GM12878 (cell line): Measurements from ENCODE around the gene TSGA10.

Experiments used
- EZH2 ChIP-seq: IDR thresholded peaks from 2 replicates; pipeline ENCODE4 v1.6.1; 2012; ENCODE audit warnings: low read depth, mild to moderate bottlenecking, control low read depth, inconsistent platforms, low read length, borderline replicate concordance; ENCODE audit not compliant: control insufficient read depth
- FOXM1 ChIP-seq: IDR thresholded peaks from 2 replicates; pipeline ENCODE4 v1.6.1; 2012; ENCODE audit warnings: low read depth, mild to moderate bottlenecking, inconsistent platforms, low read length, moderate library complexity
- GABPA ChIP-seq: IDR thresholded peaks from 2 replicates; pipeline ENCODE4 v1.6.1; 2014; ENCODE audit warnings: antibody characterized with exemption, low read depth, mild to moderate bottlenecking, inconsistent platforms
- NFYA ChIP-seq: IDR thresholded peaks from 2 replicates; pipeline ENCODE4 v1.6.1; 2011; ENCODE audit warnings: low read depth, mild to moderate bottlenecking, low read length, improper control_type of control experiment, borderline replicate concordance
- POLR2A ChIP-seq: IDR thresholded peaks from 2 replicates; pipeline ENCODE4 v1.6.1; 2011; ENCODE audit warnings: low read depth, mild to moderate bottlenecking, low read length
- SMC3 ChIP-seq: IDR thresholded peaks from 2 replicates; pipeline ENCODE4 v1.6.1; 2011; ENCODE audit warnings: low read length, improper control_type of control experiment, borderline replicate concordance
- TAF1 ChIP-seq: IDR thresholded peaks from 2 replicates; pipeline ENCODE4 v1.6.1; 2011; ENCODE audit warnings: mild to moderate bottlenecking, low read depth, low read length, borderline replicate concordance
- YY1 ChIP-seq: IDR thresholded peaks from 2 replicates; pipeline ENCODE4 v1.6.1; 2011; ENCODE audit warnings: low read depth, mild to moderate bottlenecking, low read length
- TF ChIP-seq, protein P1 (sequence below), 3 experiments: IDR thresholded peaks in 2 of 3; conservative IDR thresholded peaks in 1 of 3; 2 replicates each; pipeline ENCODE4 v1.5.1; 2011; ENCODE audit warnings: low read depth in 3 of 3, low read length in 3 of 3, mild to moderate bottlenecking in 3 of 3, control low read depth in 2 of 3, moderate library complexity in 2 of 3, inconsistent platforms in 1 of 3, mixed read lengths in 1 of 3; ENCODE audit not compliant: control insufficient read depth in 2 of 3, insufficient read depth in 1 of 3; ENCODE audit errors: extremely low read depth in 1 of 3

GRCh38 chr2:98948956-98949739 lies 205.6 kb downstream of the TSGA10 start:
- TF ChIP-seq TAF1 (no peak), FOXM1 (no peak), NFYA (no peak), SMC3 (no peak), POLR2A (no peak), YY1 (no peak), EZH2 (no peak), GABPA (no peak)
- TF ChIP-seq, protein P1, sequence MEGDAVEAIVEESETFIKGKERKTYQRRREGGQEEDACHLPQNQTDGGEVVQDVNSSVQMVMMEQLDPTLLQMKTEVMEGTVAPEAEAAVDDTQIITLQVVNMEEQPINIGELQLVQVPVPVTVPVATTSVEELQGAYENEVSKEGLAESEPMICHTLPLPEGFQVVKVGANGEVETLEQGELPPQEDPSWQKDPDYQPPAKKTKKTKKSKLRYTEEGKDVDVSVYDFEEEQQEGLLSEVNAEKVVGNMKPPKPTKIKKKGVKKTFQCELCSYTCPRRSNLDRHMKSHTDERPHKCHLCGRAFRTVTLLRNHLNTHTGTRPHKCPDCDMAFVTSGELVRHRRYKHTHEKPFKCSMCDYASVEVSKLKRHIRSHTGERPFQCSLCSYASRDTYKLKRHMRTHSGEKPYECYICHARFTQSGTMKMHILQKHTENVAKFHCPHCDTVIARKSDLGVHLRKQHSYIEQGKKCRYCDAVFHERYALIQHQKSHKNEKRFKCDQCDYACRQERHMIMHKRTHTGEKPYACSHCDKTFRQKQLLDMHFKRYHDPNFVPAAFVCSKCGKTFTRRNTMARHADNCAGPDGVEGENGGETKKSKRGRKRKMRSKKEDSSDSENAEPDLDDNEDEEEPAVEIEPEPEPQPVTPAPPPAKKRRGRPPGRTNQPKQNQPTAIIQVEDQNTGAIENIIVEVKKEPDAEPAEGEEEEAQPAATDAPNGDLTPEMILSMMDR (IDR thresholded peaks at IDR 0.05 in 2 of 3, conservative IDR thresholded peaks at IDR 0.05 in 1 of 3; ENCODE audit: control insufficient read depth in 2 of 3, extremely low read depth in 1 of 3, insufficient read depth in 1 of 3, low read depth in 3 of 3, low read length in 3 of 3) = no peak
